Liver (tissue), 9 donors: Measurements from ENCODE around the gene RCAN2. TPM values are rescaled to one million over a fixed set of nuclear protein-coding genes. Genes with fewer than 3 reads are reported as not detected.

ENCODE experiments used
- DNase-seq: peaks from one replicate; pipeline ENCODE4 v3.0.0-alpha.2; 2017; ENCODE audit warnings: low spot score
- H3K27ac ChIP-seq, 2 donors: one replicate each; pipeline ENCODE4 v1.7.0; 2013; ENCODE audit warnings: inconsistent platforms in 2 of 2, low read length in 2 of 2, control low read depth in 1 of 2, low read depth in 1 of 2, mild to moderate bottlenecking in 1 of 2
- H3K27me3 ChIP-seq, 4 donors: one replicate each; pipeline versions ENCODE4 v1.6.1 to v1.7.0; 2013; ENCODE audit warnings: low read length in 3 of 4, inconsistent platforms in 1 of 4, mild to moderate bottlenecking in 1 of 4, moderate library complexity in 1 of 4; ENCODE audit not compliant: control insufficient read depth in 4 of 4, insufficient read depth in 4 of 4
- H3K36me3 ChIP-seq, 4 donors: one replicate each; pipeline versions ENCODE4 v1.6.1 to v1.7.0; 2013; ENCODE audit warnings: low read length in 3 of 4, mild to moderate bottlenecking in 3 of 4, low read depth in 1 of 4, moderate library complexity in 1 of 4; ENCODE audit not compliant: control insufficient read depth in 4 of 4, insufficient read depth in 3 of 4
- H3K4me1 ChIP-seq, 4 donors: one replicate each; pipeline versions ENCODE4 v1.6.1 to v1.7.0; 2013; ENCODE audit warnings: low read length in 3 of 4, mild to moderate bottlenecking in 3 of 4, moderate library complexity in 1 of 4; ENCODE audit not compliant: control insufficient read depth in 4 of 4, insufficient read depth in 4 of 4
- H3K4me3 ChIP-seq, 3 donors: one replicate each; pipeline versions ENCODE4 v1.6.1 to v1.7.0; 2013; ENCODE audit warnings: low read length in 3 of 3, control low read depth in 1 of 3, low read depth in 1 of 3, mild to moderate bottlenecking in 1 of 3
- H3K9ac ChIP-seq, 2 donors: one replicate each; pipeline ENCODE4 v1.7.0; 2013; ENCODE audit warnings: low read length in 2 of 2, mild to moderate bottlenecking in 2 of 2, moderate library complexity in 2 of 2, control low read depth in 1 of 2, low read depth in 1 of 2
- H3K9me3 ChIP-seq, 4 donors: one replicate each; pipeline versions ENCODE4 v1.6.1 to v1.7.0; 2013; ENCODE audit warnings: low read length in 3 of 4; ENCODE audit not compliant: control insufficient read depth in 4 of 4
- ATF3 ChIP-seq: IDR thresholded peaks from 2 replicates; pipeline ENCODE4 v1.6.1; 2016; ENCODE audit warnings: antibody characterized with exemption
- CTCF ChIP-seq: fragments of 150-350 bp; IDR thresholded peaks from 2 replicates; pipeline ENCODE4 v1.5.1; 2017; ENCODE audit warnings: improper control_type of control experiment, low read depth, low read length; ENCODE audit not compliant: missing input control
- EGR1 ChIP-seq, 2 donors: IDR thresholded peaks; 2 replicates each; pipeline ENCODE4 v1.6.1; 2016 to 2018; ENCODE audit warnings: antibody characterized with exemption in 2 of 2, low read depth in 2 of 2
- FOXA1 ChIP-seq: IDR thresholded peaks from 2 replicates; pipeline ENCODE4 v1.6.1; 2016; ENCODE audit warnings: antibody characterized with exemption
- FOXA2 ChIP-seq: IDR thresholded peaks from 2 replicates; pipeline ENCODE4 v1.6.1; 2016; ENCODE audit warnings: antibody characterized with exemption
- GABPA ChIP-seq, 2 donors: IDR thresholded peaks in 1 of 2; conservative IDR thresholded peaks in 1 of 2; 2 replicates each; pipeline ENCODE4 v1.6.1; 2016; ENCODE audit warnings: antibody characterized with exemption in 2 of 2, mild to moderate bottlenecking in 1 of 2, moderate library complexity in 1 of 2
- HNF4A ChIP-seq, 2 donors: conservative IDR thresholded peaks; 2 replicates each; pipeline ENCODE4 v1.6.1; 2016; ENCODE audit warnings: antibody characterized with exemption in 2 of 2, mild to moderate bottlenecking in 2 of 2
- HNF4G ChIP-seq: IDR thresholded peaks from 2 replicates; pipeline ENCODE4 v1.6.1; 2016; ENCODE audit warnings: antibody characterized with exemption
- JUND ChIP-seq, 2 donors: IDR thresholded peaks; 2 replicates each; pipeline ENCODE4 v1.6.1; 2016; ENCODE audit warnings: antibody characterized with exemption in 2 of 2
- NR2F2 ChIP-seq: IDR thresholded peaks from 2 replicates; pipeline ENCODE4 v1.6.1; 2016; ENCODE audit warnings: antibody characterized with exemption
- RAD21 ChIP-seq, 2 donors: IDR thresholded peaks; 2 replicates each; pipeline ENCODE4 v1.6.1; 2016; ENCODE audit warnings: antibody characterized with exemption in 2 of 2, mild to moderate bottlenecking in 2 of 2
- REST ChIP-seq: IDR thresholded peaks from 2 replicates; pipeline ENCODE4 v1.6.1; 2016; ENCODE audit warnings: antibody characterized with exemption, mild to moderate bottlenecking
- RXRA ChIP-seq, 2 donors: IDR thresholded peaks; 2 replicates each; pipeline ENCODE4 v1.6.1; 2017 to 2018; ENCODE audit warnings: antibody characterized with exemption in 2 of 2, mild to moderate bottlenecking in 1 of 2
- SP1 ChIP-seq: IDR thresholded peaks from 2 replicates; pipeline ENCODE4 v1.6.1; 2018; ENCODE audit warnings: antibody characterized with exemption, mild to moderate bottlenecking
- TAF1 ChIP-seq: conservative IDR thresholded peaks from 2 replicates; pipeline ENCODE4 v1.6.1; 2016; ENCODE audit warnings: antibody characterized with exemption, mild to moderate bottlenecking
- YY1 ChIP-seq: IDR thresholded peaks from 2 replicates; pipeline ENCODE4 v1.6.1; 2016; ENCODE audit warnings: antibody characterized with exemption, mild to moderate bottlenecking
- ZBTB33 ChIP-seq: IDR thresholded peaks from 2 replicates; pipeline ENCODE4 v1.6.1; 2016; ENCODE audit warnings: antibody characterized with exemption
- WGBS: extraction: QIAGEN DNeasy Blood & Tissue Kit; methylation state at CpG from one replicate; pipeline ENCODE4 v1.1.7; 2013; 5-methylcytosine and 5-hydroxymethylcytosine counted together
- polyA plus RNA-seq, 2 donors: library from polyadenylated mRNA; stranded (reverse) in 1 of 2; unstranded in 1 of 2; fragments of 200-250 nt in 1 of 2; fragments of >200 nt in 1 of 2; fragmentation: Nextera tagmentation in 1 of 2; extraction: Ambion mirVana in 1 of 2; gene quantifications; one replicate each; pipeline versions ENCODE4 v1.2.1 to v1.2.3, GENCODE V29; 2013 to 2015
- total RNA-seq, 2 donors: library from RNA; depleted of rRNA; stranded (reverse); fragments of >200 nt; gene quantifications; one replicate each; pipeline ENCODE4 v1.2.3, GENCODE V29; 2014
- TF ChIP-seq, protein P1 (sequence below): IDR thresholded peaks from 2 replicates; pipeline ENCODE4 v1.6.1; 2016; ENCODE audit warnings: antibody characterized with exemption
- donor health status: healthy.
- donor health status: healthy.
- donor health status: healthy.
- donor health status: healthy.
- donor health status: healthy.

RCAN2 gene
- total and polyA plus RNA-seq, 4 donors, result 0.19 to 8.2 (median 2.4) TPM

- Histone ChIP-seq H3K36me3 (no peaks in the 10 kb centered on the region), H3K4me1 (peaks cover 3 to 45% (median 34%) of the 10 kb centered on the region in 4 donors), H3K4me3 (no peak overlapping the region), H3K27ac (peak overlapping the region in 1 of 2 donors; percentile 15), H3K9me3 (no peaks in the 10 kb centered on the region), H3K27me3 (no peaks in the 10 kb centered on the region), H3K9ac (no peak overlapping the region)
- WGBS, result 60% methylated on average over 2 of the region's 2 CpGs
- DNase-seq, result no peak
- TF ChIP-seq EGR1 (IDR thresholded peaks at IDR 0.05; ENCODE audit: low read depth in 2 of 2) (no peak), REST (peak; percentile 15), YY1 (no peak), RXRA (IDR thresholded peaks at IDR 0.05) (peak in 1 of 2 donors; percentile 49), HNF4G (no peak), TAF1 (peak; percentile 28), ATF3 (no peak), SP1 (peak; percentile 78), HNF4A (conservative IDR thresholded peaks at IDR 0.05) (peak; percentile 62 to 75), NR2F2 (peak; percentile 57), RAD21 (IDR thresholded peaks at IDR 0.05) (peak in 1 of 2 donors; percentile 27), FOXA1 (no peak), FOXA2 (peak; percentile 26)
Observed at GRCh38 chr6:46381057-46381456, 110.2 kb downstream of the RCAN2 start.

DNA sequence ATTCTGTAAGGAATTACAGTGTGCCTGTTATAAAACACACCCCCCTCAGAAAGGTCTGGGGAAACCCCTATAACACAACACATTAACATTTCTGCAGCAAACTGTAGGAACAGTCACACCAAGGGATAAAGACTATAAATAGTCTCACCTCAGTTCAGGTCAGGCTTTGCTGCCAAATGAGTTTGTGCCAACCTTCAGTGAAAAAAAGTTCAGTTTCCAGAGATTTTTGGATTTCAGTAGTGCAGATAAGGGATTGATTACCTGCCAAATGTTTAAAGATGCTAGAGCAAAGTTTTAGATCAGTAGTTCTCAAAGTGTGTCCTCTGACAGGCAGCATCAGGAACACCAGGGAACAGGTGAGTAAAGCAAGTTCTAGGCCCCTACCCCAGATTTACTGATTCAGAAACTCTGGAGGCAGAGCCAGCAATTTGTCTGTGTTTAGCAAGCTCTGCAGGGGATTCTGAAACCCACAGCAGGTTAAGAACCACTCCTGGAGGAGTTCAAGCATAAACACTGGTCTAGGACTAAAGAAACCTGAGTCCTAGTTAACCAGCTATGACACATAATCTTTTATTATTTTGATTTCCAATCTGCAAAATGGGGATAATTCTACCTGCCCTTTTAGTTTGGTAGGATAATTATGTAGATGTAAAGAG is 111.0 kb downstream of the RCAN2 start:
- Histone ChIP-seq H3K4me1 (peaks cover 3 to 45% (median 34%) of the 10 kb centered on the region in 4 donors), H3K9ac (no peak overlapping the region), H3K36me3 (no peaks in the 10 kb centered on the region), H3K27ac (no peak overlapping the region), H3K9me3 (no peaks in the 10 kb centered on the region), H3K27me3 (no peaks in the 10 kb centered on the region), H3K4me3 (no peak overlapping the region)
- TF ChIP-seq HNF4G, result no peak
- no peak for TF ChIP-seq REST
- TF ChIP-seq EGR1 (IDR thresholded peaks at IDR 0.05; ENCODE audit: low read depth in 2 of 2), result no peak
- no peak for TF ChIP-seq NR2F2
- no peak for TF ChIP-seq GABPA (IDR thresholded peaks at IDR 0.05 in 1 of 2, conservative IDR thresholded peaks at IDR 0.05 in 1 of 2)
- no peak for TF ChIP-seq ZBTB33
- peak; percentile 45 for TF ChIP-seq SP1
- TF ChIP-seq, protein P1, sequence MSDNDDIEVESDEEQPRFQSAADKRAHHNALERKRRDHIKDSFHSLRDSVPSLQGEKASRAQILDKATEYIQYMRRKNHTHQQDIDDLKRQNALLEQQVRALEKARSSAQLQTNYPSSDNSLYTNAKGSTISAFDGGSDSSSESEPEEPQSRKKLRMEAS, result no peak
- TF ChIP-seq FOXA2, result no peak
- peak; percentile 52 to 61 for TF ChIP-seq HNF4A (conservative IDR thresholded peaks at IDR 0.05)
- TF ChIP-seq RAD21 (IDR thresholded peaks at IDR 0.05), result peak; percentile 22 to 39
- TF ChIP-seq JUND (IDR thresholded peaks at IDR 0.05), result peak in 1 of 2 donors; percentile 39
- no peak for TF ChIP-seq TAF1
- peak; percentile 32 for TF ChIP-seq YY1
- peak; percentile 71 to 73 for TF ChIP-seq RXRA (IDR thresholded peaks at IDR 0.05)
- no peak for TF ChIP-seq FOXA1
- TF ChIP-seq CTCF, result no peak
- TF ChIP-seq ATF3, result no peak
- no peak for DNase-seq
